HG02885 (cell line): Measurements from ENCODE around the gene KLF5.
"Not testable (repeated sequence)": the region's sequence is repeated elsewhere in the genome, so short reads cannot be mapped to it uniquely, and the experiment has no call there.

Source experiments
- ATAC-seq: cut with Tn5 transposase; IDR thresholded peaks from one replicate; pipeline ENCODE4 v1.9.1; 2021; ENCODE audit warnings: mild to moderate bottlenecking; ENCODE audit not compliant: unreplicated experiment, poor library complexity

Gene KLF5

DNA sequence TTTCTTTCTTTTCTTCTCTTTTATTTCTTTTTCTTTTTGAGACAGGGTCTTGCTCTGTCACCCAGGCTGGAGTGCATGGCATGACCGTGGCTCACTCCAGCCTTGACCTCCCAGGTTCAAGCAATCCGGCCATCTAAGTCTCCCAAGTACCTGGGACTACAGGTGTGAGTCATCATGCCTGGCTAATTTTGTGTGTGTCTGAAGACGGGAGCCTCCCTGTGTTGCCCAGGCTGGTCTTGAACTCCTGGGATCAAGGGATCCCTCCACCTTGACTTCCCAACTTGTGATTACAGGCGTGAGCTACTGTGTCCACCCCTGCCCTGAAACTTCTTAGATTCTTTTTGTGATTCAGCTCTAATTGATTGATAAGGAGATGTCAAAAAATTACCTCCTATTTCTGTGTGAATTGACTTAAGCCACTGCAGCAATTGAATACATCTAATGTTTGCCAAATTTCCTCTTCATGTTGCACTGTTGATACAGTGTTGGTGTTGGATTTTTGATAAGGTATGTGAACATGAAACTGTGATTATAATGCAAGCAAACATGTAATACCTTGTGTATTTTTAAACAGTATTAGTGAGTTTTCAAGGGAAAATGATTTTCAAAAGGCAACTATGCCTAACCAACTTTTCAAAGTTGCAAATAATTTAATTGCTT, 22.6 kb downstream of the KLF5 start:
- no peak for ATAC-seq

DNA sequence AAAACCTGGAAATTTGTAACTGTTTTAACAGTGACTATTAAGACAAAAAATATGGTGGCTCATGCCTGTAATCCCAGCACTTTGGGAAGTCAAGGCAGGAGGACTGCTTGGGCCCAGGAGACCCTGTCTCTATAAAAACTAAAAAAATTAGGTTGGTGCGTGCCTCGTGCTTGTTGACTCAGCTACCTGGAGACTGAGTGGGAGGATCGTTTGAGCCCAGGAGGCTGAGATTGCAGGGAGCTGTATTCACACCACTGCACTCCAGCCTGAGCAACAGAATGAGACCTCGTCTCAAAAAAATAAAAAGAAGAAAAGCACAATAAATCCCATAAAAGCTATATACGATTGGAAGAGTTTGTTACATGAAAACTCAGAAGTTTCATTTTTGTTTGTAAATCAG, 23.7 kb downstream of the KLF5 start:
- no peak for ATAC-seq

DNA sequence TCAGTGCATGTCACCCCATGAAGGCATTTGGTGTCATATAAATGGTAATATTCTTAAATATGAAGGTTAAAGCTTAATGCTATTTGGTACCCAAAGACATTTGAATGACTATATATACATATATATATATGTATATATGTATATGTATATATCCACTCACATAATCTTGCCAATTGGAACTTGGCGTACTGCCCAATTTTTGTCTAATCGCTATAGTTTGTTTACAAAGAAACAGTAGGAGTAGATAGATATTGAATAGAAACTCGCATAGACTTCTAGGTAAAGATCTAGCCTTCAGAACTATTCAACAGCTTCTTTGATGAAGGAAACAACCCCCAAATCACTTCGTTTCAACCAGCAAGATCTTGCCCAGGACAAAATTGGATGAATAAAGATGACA, 24.1 kb downstream of the KLF5 start:
- no peak for ATAC-seq

DNA sequence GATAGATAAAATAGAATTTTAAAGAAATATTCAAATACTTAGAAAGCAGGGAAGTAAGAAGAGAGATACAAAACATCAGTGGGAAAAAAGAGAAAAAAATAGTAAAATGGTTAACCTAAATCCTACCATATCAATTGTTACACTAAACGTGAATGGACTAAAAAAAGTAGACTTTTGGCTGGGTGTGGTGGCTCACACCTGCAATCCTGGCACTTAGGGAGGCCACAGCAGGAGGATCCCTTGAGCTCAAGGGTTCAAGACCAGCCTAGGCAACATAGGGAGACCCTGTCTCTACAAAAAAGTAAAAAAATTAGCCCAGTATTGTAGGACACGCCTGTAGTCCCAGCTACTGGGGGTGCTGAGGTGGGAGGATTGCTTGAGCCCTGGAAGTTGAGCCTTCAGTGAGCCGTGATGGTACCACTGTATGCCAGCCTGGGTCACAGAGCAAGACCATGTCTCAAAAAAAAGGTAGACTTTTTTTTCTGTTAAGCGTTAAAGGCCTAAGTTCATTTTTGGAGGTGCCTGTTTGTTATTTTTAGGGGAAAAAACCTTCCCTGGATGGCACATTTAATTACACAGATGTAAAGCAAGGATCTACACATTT, 29.6 kb downstream of the KLF5 start:
- ATAC-seq, result no peak

DNA sequence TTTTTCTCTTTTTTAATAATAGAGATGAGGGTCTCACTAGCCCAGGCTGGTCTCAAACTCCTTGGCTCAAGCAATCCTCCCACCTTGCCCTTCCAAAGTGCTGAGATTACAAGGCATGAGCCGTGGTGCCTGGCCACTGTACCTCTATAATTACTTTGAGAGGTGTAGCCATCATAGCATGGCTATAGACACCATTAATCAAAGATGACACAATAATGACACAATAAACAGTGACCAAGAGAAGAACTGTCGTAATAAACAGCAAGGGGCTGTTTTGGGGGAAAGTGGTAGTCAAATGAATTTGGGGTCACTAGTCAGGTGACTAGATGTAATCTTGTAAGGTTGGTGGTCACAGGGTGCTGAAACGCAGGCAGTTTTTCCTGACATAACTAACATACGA, 30.4 kb downstream of the KLF5 start:
- ATAC-seq, result no peak

DNA sequence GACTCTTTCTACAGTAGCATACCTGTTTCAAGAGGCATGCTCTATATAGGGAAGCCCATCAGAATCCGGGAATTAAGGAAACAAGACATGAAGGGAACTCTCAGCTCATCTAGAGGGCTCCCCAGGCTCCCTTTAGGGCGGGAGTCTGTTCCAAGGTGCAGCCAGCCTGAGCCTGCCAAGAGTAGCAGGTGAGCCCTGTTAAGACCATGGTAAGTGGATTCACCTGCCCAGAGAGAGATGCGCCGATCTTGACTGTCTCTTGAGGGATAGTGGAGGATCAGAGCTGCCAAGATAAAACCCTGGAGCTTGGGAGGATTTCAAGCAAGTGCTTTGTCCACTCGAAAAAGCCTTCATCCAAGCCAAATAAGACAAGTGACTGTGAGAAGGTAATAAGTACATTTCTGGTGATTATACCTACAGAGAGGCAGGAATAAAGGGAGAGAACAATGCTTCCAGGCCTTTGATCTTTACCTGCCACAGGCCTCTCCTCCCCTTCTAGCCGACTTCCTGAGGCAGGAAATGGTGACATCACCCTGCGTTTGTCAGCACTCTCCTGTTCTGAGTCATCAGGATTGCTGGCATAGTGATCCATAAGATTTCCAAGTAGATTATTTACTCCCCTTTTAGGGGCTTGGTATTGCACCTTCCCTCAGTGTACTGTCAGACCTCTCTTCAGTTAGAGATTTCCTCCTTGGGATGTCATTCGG, 31.5 kb downstream of the KLF5 start:
- ATAC-seq, result peak; percentile 50

DNA sequence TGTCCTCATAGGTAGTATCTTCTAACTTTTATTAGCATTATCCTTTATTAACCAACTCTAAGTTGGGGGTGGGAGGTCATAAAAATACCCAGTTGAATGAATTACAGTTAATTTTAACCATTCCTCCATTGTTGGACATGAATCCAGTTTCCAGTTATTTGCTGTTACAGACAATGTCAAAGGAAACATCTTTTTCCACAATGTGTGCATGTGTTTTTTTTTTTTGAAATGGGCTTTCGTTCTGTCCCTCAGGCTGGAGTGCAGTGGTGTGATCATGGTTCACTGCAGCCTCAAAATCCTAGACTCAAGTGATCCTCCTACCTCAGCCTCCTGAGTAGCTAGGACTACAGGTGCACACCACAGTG, 32.0 kb downstream of the KLF5 start:
- ATAC-seq, result no peak

DNA sequence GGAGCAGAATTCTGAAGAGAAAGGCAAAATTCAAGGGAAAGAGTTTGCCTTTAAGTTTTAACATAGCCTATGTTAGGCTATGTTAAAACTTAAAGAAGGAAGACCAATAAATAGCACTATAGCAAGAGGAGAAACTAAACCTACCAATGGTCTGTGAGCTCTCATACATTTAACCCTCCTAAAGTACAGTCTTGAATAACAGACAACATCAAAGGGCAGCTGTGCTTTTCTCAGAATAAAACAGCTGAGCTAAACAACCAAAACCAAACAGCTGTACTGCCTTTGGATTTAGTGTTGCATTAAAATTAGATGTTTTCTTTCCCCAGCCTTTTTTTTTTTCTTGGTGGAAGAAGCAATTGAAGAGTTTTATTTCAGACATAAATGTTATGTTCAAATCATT, 34.0 kb downstream of the KLF5 start:
- no peak for ATAC-seq

DNA sequence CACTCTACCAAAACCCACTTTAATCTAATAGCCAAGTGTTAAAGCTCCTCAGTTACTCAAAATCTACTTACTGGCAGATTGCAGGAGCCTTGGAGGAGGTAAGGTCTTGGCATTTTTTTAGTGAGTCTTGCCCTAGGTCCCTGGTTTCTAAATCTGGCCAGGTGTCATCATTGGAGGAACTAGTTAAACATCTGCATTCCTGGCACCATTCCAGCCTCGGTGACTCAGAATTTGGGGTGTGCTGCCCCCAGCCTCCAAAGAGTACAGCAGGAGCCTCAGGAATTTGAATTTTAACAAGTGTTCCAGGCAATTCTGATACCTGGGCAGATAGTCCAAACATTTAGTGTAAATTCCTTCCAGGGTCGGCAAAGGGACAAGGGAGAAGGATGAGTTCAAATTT, 37.4 kb downstream of the KLF5 start:
- no peak for ATAC-seq

DNA sequence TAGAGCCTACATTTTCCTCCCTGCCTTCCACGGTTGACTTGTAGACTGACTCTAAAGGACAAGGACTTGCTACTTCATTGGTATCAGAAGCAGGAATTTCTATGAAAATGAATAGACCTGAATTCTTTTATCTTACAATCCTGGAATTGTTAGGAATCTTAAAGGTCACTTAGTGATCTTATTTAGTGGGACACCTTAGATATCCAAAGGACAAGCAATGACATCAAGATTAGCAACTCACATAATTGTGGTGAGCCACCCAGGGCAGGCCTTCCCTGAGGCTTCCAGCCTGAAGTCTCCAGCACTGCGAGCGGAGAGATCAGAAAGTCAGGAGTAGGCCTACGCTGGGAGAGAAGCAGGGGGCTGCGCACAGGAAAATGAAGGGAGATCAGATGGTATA, 37.8 kb downstream of the KLF5 start:
- no peak for ATAC-seq

DNA sequence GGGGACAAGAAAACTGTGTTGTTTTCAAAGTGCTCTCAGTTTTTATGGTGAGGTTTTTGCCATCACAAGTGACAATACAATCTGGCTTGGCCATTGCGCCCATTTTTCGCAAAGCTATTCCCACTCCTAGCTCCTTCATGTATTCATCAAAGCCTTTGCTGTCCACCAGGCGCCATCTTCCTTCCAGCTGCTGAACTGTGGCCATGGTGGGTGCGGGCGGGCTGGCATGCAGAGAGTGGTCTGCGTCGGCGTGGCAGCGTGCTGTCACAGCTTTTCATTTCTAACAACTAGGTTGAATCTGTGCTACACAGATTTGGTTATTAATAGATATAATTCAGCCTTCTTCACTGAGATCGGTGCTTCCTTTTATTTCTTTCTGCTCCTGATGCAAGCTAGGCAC, 42.0 kb downstream of the KLF5 start:
- ATAC-seq, result not testable (repeated sequence)

DNA sequence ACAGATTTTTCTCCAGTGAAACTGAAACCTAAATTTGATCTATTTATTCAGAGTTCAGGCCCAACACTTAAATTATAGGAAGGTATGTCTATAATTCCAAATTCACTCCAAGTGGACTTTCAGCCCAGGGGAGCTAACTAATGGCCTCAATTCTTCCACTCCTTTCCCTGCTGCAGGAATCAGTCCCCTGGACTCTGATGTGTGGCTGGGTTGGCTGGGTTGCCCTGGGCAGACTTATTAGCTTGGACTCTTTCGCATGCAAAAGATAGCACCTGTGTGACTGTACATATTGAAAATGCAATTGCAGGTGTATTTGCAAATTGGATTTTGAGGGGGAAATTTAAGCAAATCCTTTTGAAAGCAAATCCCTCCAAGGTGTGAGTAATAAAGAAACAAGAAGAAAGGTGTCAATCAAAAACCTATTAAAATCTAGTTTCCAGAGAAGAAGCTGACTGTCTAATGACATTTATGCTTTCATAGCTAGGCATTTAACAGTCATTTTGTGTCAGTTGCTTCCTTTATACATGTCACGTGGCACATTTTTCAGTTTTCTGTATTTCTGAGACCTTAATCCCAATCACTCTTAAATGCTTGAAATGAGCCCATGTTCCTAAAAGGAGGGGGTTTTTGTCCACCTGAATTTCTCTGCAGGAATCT, 42.7 kb downstream of the KLF5 start:
- no peak for ATAC-seq

DNA sequence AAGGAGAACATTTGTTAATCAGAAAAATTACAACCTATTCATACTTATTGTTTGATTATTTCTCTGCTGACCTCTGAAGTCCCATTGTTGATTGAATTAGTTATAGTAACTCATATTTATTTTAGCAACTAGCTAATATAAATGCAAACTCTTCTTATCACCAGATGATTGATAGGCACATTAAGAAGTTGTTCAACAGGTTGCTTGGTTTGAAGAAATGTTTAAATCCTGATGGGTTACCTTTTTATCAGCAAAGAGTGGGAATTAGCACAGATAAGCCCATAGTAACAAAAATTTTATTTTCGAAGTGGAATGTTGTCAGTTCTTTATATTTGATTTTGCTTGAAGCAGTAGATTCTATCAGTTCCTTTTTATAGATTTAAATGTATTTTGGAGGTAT, 44.4 kb downstream of the KLF5 start:
- no peak for ATAC-seq

DNA sequence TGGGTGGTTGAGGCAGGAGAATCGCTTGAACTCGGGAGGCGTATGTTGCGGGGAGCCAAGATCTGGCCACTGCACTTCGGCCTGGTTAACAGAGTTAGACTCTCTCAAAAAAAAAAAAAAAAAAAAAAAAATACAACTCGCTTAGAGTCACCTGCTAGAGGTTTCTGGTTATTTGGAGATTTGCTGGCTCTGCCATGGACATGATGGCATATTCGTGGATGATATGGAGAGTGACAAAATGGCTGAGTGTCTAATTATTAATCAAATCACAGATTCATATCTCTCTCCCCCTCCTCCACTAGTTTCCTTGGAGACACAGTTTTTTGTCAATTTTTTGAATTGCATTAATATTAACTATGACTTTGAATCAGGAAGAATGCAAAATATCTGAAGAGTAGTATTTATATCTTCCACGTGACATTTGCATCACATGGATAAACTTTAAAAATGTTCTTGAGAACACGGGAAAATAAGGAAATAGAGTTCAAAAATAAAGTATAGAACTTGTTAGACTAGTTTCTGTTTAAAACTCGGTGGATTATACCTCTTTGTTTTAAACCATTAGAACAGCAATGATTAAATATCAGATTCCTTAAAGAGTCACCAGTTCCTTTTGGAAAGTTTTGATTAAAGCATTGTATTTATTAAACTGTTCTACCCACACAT, 47.8 kb downstream of the KLF5 start:
- no peak for ATAC-seq

DNA sequence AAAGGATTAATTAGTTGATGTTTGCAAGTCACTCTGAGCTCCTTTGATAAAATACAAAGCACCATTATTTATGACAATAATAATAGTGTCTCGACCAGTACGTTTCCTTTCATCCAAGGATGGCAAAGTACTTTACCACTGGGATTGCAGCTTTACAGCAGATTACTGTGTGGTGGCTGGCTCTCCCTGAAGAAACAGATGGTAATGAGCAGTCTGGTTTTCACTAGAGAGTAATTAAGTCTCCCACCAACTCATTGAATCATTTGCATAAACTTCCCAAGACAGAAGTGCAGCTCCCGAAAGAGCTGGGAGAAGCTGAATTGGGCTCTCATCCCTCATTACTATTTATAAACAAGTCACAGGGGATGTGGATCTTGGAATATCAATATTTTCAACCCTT, 48.7 kb downstream of the KLF5 start:
- ATAC-seq, result no peak

DNA sequence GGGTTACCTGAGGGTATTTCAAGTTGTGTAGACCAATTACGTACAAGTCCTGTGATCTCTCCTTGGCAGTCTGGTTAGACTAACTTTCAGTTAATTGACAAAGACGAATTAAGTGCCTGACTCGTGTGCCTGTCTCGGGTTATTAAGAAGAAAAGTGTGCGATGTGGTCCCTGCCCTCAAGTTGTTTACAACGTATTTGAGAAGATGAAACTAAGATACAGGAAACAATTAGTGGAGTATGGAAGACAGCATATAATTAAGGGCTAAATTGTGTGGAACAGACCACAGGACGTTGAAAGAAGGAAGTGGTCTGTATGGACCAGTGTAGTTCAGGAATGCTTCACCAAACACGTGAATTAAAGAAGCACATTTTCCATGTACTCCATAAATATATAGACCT, 49.2 kb downstream of the KLF5 start:
- no peak for ATAC-seq

DNA sequence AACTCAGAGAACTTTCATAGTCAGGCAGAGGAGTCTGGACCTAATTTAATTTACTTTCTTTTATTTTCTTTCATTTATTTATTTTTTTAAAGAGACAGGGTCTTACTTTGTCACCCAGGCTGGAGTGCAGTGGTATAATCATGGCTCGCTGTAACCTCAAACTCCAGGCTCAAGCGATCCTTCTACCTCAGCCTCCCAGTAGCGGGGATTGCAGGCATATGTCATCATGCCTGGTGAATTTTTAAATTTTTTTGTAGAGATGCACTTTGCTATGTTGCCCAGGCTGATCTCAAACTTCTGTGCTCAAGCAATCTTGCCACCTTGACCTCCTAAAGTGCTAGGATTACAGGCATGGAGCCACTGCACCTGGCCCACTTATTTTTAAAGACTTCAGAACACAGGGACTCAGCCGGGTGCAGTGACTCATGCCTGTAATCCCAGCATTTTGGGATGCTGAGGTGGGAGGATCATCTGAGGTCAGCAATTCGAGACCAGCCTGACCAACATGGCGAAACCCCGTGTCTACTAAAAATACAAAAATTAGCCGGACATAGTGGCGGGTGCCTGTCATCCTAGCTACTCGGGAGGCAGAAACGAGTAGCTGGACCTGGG, 50.6 kb downstream of the KLF5 start:
- no peak for ATAC-seq

DNA sequence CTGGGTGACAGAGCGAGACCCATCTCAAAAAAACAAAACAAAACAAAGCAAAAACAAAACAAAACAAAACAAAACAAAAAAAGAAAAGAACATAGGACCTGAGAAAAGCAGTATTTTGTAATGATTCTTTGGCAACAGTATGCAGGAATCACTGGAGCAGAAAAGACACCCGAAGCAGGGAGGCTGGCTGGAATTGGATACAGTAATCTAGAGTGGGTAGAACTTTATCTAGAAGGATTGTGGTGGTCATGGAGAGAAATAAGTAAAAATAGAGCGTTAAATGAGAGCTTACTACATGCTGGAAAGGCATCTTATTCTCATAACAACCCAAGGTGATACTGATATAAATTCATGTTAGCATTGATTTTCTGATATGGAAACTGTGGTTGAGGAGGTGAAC, 51.2 kb downstream of the KLF5 start:
- ATAC-seq, result no peak

DNA sequence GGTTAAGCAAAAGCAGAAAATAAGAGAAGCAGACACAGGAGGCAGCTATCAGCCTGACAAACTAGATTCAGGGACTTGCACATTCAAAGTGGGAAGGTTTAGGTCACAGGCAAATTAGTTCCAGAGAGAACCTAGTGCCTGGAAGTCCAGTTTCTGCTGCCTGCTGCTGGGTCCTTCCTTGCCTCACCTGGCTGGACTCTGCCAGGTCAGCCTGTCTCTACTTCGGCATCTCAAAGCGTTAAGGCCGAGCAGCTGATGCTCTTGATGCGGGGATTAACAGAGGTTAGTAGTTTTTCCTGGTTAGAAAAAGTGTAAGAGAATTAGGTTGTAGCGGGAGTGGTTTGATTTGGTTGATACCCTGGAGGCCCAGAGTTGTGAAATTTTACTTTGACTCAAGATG, 52.0 kb downstream of the KLF5 start:
- ATAC-seq, result no peak

DNA sequence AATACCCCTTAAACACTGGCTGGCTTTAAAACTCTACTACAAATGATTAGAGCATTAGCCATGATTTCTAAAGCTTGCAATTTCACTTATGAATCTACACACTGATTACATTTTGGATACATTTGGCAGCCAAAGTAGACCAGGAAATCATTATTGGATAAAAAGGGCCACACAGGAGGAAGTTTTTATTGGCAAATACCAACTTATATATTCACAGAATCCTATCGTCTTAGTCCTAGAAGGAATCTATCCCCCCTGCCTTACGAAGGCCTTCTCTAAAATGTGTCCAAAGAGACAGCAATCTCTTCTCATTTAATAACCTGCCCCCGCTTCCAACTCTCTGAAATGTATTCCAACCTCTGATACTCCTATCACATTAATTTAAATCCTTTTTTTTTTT, 52.5 kb downstream of the KLF5 start:
- no peak for ATAC-seq

DNA sequence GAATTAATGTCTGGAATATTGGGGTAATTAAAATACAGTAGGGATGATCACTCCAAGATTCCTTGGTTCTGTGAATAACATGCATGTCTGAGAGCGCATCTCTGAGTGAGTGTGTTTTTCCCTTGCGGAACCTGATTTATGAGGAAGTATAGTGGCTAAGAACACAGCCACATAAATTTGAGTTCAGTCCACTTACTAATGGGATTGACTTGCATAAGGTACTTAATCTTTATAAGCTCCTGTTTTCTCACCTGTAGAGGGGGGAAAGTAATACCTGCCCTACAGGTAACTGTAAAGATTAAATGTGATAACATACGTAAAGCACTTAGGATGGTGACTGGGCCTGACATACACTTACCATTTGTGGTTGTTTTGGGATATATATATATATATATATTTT, 60.8 kb downstream of the KLF5 start:
- no peak for ATAC-seq
